ENCODE measurements around the gene P4HA2.
A peak's percentile ranks its signal among the peaks of the same experiment; 100 is the strongest.

P4HA2 gene

DNA sequence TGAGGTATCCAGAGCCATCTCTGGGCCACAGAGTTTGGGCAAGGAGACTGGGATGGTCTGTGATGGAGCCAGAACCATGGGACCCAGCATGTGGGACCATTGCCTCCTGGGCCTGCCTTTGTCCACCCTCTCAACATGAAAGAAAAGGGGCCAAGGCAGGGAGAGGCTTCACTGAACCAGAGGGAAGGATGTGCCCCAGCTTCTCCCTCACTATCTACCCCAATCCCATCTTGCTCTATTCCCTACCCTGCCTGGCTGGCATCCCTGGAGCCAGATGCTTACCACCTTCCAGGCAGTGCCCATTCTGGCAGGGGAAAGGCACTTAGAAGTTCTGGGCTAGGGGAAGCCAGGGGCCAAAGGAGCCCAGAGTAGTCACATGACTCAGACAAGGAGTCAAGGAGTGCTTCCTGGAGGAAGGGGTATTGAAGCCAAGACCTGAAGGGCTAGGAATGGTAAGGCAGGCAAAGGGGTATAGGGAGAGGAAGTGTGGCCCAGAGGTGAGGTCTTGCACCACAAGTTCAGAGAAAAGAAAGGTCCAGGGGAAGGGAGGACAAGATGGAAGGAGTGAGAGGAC is 39.6 kb upstream of the P4HA2 start:
- DNase-seq (ENCODE audit: low read depth) = no peak
- H3K4me3 ChIP-seq (ENCODE audit: low read length) = no peak overlapping the region

GRCh38 chr5:132266836-132267160 is 39.1 kb upstream of the P4HA2 start:
- no peak for DNase-seq (ENCODE audit: low read depth)
- TF ChIP-seq CTCF (conservative IDR thresholded peaks at IDR 0.05; ENCODE audit: low read depth, low read length) = no peak
- no peak overlapping the region for H3K4me3 ChIP-seq (ENCODE audit: low read length)

More for the DNA sequence above, 39.6 kb upstream of the P4HA2 start:
- TF ChIP-seq CTCF (conservative IDR thresholded peaks at IDR 0.05; ENCODE audit: low read depth, low read length) = no peak

- H3K4me3 ChIP-seq (ENCODE audit: low read length) = no peak overlapping the region
- no peak for TF ChIP-seq CTCF (conservative IDR thresholded peaks at IDR 0.05; ENCODE audit: low read depth, low read length)
Observed at GRCh38 chr5:132266031-132266835, 38.6 kb upstream of the P4HA2 start.

GRCh38 chr5:132265336-132266030 is 37.8 kb upstream of the P4HA2 start:
- peak; percentile 90 for DNase-seq (ENCODE audit: low read depth)
- TF ChIP-seq CTCF (conservative IDR thresholded peaks at IDR 0.05; ENCODE audit: low read depth, low read length) = no peak
- no peak overlapping the region for H3K4me3 ChIP-seq (ENCODE audit: low read length)

More at GRCh38 chr5:132266031-132266835, 38.6 kb upstream of the P4HA2 start:
- no peak for DNase-seq (ENCODE audit: low read depth)

- no peak for TF ChIP-seq CTCF (conservative IDR thresholded peaks at IDR 0.05; ENCODE audit: low read depth, low read length)
- no peak for DNase-seq (ENCODE audit: low read depth)
- H3K4me3 ChIP-seq (ENCODE audit: low read length) = no peak overlapping the region
Observed at GRCh38 chr5:132264546-132265335, 37.1 kb upstream of the P4HA2 start.

- no peak overlapping the region for H3K4me3 ChIP-seq (ENCODE audit: low read length)
- peak; percentile 30 for TF ChIP-seq CTCF (conservative IDR thresholded peaks at IDR 0.05; ENCODE audit: low read depth, low read length)
- DNase-seq (ENCODE audit: low read depth) = no peak
Observed at GRCh38 chr5:132263548-132264261, 36.1 kb upstream of the P4HA2 start.

Data from retinal pigment epithelial cell (primary cell).